ENCODE measurements around the gene KLHL35.

The KLHL35 gene
- total RNA-seq: 0.36 to 1.3 (median 0.90) reads per million in 4 experiments

GRCh38 chr11:75432911-75433321 lies at the start of gene KLHL35:
Gene KLHL35 (minus strand): TSS chr11:75433203. CDS start chr11:75430629, 2,574 bp downstream.
- DNase-seq: no peak

- no peak for DNase-seq
Measured at GRCh38 chr11:75481922-75482606, 49.1 kb upstream of the KLHL35 start.

DNA sequence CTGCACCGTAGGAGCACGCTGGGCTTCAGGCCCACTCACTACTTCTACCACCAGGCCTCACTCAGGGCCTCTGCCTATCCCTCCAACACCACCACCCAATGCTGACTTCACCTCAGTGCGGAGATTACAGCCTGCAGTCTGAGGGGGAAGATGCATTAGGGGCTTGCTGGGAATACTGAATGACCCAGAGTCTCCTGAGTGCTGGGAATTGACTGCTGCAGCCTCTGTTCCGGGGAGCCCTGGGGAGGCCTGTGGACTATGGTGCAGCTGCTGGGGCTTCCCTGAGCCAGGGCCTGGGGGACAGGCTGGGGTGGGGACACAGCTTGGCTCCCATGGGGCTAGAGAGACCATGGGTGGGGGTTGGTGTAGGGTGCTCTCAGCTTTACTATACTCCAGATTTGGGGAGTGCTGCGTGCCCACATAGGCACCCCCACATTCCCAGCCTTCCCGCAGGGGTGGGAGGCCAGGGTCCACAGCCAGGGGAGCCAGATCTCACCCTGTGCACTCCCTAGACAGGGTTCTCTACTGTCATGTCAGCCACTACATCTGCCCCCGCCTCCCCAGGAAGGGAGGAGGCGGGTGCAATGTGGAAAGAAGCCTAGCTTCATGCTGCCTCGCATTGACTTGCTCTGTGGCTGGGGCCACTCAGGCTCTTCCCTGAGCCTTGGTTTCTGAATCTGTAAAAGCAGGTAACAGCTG lies 48.4 kb upstream of the KLHL35 start:
- DNase-seq: no peak

GRCh38 chr11:75480185-75481175 lies 47.5 kb upstream of the KLHL35 start:
- DNase-seq: no peak

DNA sequence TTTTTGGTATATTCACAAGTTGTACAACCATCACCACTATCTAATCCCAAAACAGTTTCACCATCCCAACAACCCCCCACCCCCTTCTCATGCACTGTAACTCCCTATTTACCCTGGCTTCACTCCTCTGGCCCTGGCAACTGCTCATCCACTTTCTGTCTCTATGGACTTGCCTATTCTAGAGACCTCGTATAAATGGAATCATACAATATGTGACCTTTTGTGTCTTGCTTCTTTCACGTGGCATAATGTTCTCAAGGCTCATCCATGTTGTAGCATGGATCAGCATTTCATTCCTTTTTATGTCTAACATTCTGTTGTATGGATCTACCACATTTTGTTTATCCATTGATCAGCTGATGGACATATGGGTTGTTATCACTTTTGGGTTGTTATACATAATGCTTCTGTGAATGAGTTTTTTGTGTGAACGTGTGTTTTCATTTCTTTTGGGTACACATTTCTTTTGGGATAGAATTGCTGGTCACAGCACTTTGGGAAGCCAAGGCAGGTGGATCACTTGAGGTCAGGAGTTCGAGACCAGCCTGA lies 46.7 kb upstream of the KLHL35 start:
- no peak for DNase-seq

GRCh38 chr11:75478783-75479596 lies 46.0 kb upstream of the KLHL35 start:
- DNase-seq: no peak

DNA sequence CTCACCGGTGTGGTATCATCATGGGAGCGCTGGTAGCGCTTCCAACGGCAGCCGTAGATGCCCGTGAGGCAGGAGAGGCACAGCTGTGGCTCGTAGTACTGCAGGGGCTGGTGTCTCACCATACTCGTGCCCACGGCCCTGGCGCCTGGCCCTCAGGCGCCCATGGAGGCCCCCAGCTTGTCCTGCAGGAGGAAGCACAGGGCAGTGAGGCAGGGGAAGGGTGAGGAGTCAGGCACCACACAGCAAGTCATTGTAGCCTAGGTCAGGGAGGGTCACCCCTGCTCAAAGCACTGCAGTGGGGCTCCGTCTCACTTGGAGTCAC lies 44.6 kb upstream of the KLHL35 start:
- DNase-seq: no peak

- DNase-seq: no peak
Measured at GRCh38 chr11:75476739-75477613, 44.0 kb upstream of the KLHL35 start.

GRCh38 chr11:75475767-75476650 lies 43.0 kb upstream of the KLHL35 start:
- DNase-seq: no peak

DNA sequence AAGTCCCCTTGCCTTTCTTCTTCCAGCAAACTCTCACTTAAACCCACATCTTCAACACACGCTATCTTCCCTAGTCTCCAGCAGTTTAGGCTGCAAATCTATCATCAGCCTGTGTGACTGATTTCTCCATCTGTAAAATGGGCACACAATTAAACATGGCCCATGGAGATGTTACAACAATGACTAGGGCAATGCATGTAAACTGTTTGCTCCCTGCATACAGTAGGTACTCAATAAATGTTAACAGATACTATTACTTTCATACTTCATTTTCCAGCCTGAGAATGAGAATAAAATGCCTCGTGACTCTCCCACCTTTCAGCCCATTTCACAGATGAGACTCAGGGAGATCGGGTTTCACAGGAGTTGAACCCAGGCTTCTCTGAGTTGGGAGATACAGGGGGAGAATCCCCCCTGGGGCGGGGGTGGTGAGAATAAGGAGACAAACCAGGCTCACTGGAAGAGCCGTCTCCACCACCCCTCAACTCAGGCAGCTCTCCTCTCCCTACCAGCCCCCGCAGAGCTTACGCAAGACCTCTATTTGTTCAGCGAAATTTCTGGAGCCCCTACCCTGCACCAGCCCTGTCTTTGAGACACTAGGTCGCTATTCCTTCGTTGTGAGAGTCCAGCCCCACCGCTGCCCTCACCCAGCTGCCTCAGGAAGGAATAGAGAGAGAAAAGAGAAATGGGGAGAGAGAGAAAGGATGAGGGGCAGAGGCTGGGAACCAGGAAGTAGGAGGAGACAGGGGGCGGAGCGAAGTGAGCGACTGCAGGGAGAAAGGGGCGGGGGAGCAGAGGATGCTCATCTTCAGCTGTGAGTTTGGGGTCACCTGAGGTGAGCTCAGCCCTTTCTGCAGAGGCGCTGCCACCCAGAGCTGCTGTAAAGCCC lies 42.1 kb upstream of the KLHL35 start:
- DNase-seq: peak; percentile 43

DNA sequence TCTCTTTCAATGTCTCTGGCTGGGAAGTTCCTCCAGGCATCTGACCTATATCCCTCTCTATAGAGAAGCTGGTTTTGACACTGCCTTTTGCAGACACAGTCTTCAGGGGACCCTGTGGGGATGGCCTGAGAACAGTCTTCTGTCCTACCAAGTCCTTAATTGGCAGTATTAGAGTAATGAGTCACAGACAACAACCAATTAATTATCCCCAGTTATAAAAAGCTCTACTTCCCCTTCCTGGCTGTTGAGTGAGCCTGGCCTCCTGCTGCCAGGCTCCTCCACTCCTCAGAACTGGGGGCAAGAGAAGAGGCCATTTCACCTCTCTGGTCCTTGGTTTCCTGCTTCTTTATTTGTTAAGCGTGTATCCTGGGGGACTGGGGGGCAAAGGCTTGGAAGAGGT lies 41.2 kb upstream of the KLHL35 start:
- no peak for DNase-seq

GRCh38 chr11:75473684-75474083 lies 40.7 kb upstream of the KLHL35 start:
- no peak for DNase-seq

GRCh38 chr11:75472081-75472732 lies 39.2 kb upstream of the KLHL35 start:
- no peak for DNase-seq

GRCh38 chr11:75471176-75471973 lies 38.4 kb upstream of the KLHL35 start:
- no peak for DNase-seq

DNA sequence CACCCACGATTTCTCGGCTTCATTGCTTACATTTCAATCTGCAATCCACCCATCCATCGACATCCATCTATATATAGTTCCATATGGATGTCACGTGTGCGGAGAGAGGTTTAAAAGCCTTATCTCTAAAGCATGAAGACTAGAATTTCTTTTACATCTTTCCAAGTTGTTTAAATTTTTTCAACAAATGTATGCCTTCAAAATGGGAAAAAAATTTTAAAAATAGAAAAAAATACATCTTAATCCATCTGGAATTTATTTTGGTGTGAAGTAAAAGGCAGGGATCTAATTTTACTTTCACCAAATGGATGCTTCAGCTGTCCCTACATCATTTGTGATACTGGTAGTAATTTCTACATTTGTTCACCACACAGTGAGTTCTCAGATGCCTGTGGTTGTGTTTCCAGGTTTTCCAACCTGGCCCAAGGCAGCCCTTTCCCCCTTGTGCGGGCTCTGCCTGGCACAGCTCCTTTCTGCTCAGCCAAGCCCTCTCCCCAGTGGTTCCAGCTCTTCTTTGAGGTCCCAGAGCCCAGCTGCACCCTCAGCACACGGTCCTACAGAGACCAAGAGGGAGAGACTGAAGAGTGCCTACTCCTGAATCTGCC lies 37.6 kb upstream of the KLHL35 start:
- no peak for DNase-seq

DNA sequence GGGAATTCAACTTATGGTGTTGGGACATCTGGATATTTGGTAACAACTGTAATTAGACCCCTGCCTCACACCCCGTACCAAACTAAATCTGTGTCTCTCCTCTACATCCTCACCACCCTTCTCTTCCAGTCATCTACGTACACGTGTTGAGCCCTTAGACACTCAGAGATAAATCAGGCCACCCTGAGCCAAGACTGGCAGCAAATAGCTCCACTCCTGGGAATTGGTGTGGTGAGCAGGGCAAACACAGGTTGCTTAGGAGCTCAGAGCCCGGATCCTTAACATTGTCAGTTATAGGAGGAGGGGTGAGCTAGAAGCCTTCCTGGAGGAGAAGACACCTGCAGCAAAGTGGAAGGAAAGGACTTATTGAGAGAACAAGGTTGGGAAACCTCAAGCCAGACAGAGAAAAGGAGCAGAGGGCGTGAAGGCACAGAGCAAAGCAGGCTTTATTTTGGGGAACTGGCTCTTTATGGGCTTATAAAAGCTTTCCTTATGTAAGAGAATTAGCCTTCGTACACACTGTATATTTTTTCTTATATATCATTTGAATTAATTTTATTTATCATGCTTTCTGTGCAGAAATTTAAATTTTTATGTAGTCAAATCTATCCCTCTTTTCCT lies 36.9 kb upstream of the KLHL35 start:
- no peak for DNase-seq
